GM18870 (cell line): Measurements from ENCODE around the gene PLXNB3.
"Not testable (repeated sequence)": the region's sequence is repeated elsewhere in the genome, so short reads cannot be mapped to it uniquely, and the experiment has no call there.

Source experiments
- ATAC-seq: cut with Tn5 transposase; IDR thresholded peaks from one replicate; pipeline ENCODE4 v1.9.1; 2021; ENCODE audit warnings: moderate library complexity; ENCODE audit not compliant: unreplicated experiment

The PLXNB3 gene

GRCh38 chrX:153806999-153807575, 43.0 kb downstream of the PLXNB3 start:
- no peak for ATAC-seq

- ATAC-seq = no peak
Measured at GRCh38 chrX:153807976-153808375, 43.9 kb downstream of the PLXNB3 start.

- no peak for ATAC-seq
Measured at GRCh38 chrX:153812220-153812619, 48.2 kb downstream of the PLXNB3 start.

GRCh38 chrX:153813161-153813560, 49.1 kb downstream of the PLXNB3 start:
- ATAC-seq = no peak

- no peak for ATAC-seq
Measured at GRCh38 chrX:153814591-153815315, 50.7 kb downstream of the PLXNB3 start.

- no peak for ATAC-seq
Measured at GRCh38 chrX:153816831-153817690, 53.0 kb downstream of the PLXNB3 start.

- ATAC-seq = not testable (repeated sequence)
Measured at GRCh38 chrX:153818064-153818463, 54.0 kb downstream of the PLXNB3 start.

- ATAC-seq = no peak
Measured at GRCh38 chrX:153818571-153819383, 54.7 kb downstream of the PLXNB3 start.

GRCh38 chrX:153819384-153820040, 55.5 kb downstream of the PLXNB3 start:
- ATAC-seq = no peak

GRCh38 chrX:153820601-153821000, 56.6 kb downstream of the PLXNB3 start:
- ATAC-seq = no peak

GRCh38 chrX:153821066-153821465, 57.0 kb downstream of the PLXNB3 start:
- no peak for ATAC-seq

GRCh38 chrX:153824348-153824747, 60.3 kb downstream of the PLXNB3 start:
- ATAC-seq = no peak

- no peak for ATAC-seq
Measured at GRCh38 chrX:153825042-153825441, 61.0 kb downstream of the PLXNB3 start.
